ENCODE data around the gene SPCS3.
"Not testable (repeated sequence)": the region's sequence is repeated elsewhere in the genome, so short reads cannot be mapped to it uniquely, and the experiment has no call there.

Gene SPCS3

DNA sequence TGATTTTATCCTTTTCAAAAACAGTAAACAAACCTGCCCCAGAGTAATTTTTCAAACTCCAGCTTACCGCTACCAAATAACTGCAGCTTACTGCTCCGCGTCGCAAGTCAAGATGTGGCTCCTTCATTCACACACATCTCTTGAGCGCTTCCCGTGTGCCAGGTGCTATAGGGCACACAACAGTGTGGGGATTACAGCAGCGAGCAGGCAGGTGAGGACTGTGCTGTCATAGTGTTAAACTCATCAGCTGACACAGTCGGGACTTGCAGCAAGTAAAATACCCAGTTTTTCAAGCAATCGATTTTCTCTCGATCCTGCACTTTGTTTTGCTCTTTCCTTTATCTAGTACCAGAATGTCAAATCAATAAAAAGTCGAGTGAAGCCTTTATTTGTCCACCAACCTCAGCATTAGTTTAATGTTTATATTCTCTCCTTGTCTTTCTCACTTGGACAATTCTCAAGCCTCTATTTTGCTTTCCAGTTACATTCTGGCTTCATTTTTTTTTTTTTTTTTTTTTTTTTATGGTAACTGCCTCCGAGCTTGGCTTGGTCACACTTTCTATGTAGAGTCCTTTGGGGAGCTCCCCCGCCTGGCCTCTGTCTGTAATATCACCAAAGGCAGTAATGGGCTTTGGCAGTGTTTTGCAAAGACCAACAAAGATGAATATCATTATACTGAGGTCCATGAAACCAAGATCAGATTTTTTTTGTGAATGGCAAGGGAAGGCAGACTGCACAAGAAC lies 42.4 kb upstream of the SPCS3 start:
- TF ChIP-seq CTCF (IDR thresholded peaks at IDR 0.05): peak; percentile 80
- no peak for TF ChIP-seq ZFX (IDR thresholded peaks at IDR 0.05; ENCODE audit: borderline replicate concordance)
- no peak overlapping the region for H3K27ac ChIP-seq

DNA sequence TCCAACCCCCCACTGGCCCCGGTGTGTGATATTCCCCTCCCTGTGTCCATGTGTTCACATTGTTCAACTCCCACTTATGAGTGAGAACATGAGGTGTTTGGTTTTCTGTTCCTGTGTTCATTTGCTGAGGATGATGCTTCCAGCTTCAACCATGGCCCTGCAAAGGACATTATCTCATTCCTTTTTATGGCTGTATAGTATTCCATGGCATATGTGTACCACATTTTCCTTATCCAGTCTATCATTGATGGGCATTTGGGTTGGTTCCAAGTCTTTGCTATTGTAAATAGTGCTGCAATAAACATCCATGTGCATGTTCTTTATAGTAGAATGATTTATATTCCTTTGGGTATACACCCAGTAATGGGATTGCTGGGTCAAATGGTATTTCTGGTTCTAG lies 40.2 kb upstream of the SPCS3 start:
- H3K27ac ChIP-seq: not testable (repeated sequence)

DNA sequence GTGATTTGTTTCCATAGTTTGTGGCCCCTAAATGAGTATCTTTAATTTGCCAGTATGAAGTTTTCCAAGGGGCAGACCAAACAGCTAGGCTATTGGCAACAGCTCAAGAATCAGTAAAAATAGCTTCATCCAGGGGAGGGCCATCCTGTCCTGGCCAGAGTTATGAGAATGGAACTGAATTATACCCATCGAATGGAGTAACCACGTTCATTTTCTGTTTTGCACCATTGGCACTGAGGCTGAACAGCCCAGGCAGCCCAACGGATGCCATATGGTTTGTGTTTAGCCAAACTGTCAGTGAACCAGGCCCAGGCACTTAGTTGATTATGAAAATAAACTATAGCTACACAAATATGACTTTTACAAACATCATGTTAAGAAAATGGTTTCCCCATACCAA lies 33.0 kb upstream of the SPCS3 start:
- no peak overlapping the region for H3K27ac ChIP-seq

GRCh38 chr4:176287546-176287945 lies 32.2 kb upstream of the SPCS3 start:
- H3K27ac ChIP-seq: no peak overlapping the region
- no peak for TF ChIP-seq ZFX (IDR thresholded peaks at IDR 0.05; ENCODE audit: borderline replicate concordance)
- TF ChIP-seq CTCF (IDR thresholded peaks at IDR 0.05): no peak

More for the DNA sequence above, 33.0 kb upstream of the SPCS3 start:
- TF ChIP-seq ZFX (IDR thresholded peaks at IDR 0.05; ENCODE audit: borderline replicate concordance): no peak
- no peak for TF ChIP-seq CTCF (IDR thresholded peaks at IDR 0.05)

- TF ChIP-seq CTCF (IDR thresholded peaks at IDR 0.05) (no peak), ZFX (IDR thresholded peaks at IDR 0.05; ENCODE audit: borderline replicate concordance) (no peak)
- no peak overlapping the region for H3K27ac ChIP-seq
Measured at GRCh38 chr4:176288020-176288419, 31.7 kb upstream of the SPCS3 start.

DNA sequence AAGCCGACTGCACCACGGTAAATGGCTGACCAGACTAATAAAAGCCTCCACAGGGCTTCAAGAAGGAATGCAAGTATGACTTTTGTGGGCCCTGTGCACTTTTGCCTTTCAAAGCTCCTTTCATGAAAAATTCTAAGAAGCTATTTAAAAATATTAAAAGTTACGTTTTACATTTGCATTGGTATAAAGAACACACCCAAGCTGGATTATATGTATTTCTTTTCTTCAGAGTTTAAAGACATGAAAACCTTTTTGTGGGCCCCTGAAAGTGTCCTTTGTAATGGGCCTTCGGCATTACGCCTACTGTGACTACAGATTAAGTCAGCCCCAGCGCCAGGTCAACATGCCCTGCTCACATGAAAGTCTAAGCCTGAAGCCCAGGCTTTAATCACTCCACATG lies 30.2 kb upstream of the SPCS3 start:
- TF ChIP-seq CTCF (IDR thresholded peaks at IDR 0.05): no peak
- no peak for TF ChIP-seq ZFX (IDR thresholded peaks at IDR 0.05; ENCODE audit: borderline replicate concordance)
- no peak overlapping the region for H3K27ac ChIP-seq

DNA sequence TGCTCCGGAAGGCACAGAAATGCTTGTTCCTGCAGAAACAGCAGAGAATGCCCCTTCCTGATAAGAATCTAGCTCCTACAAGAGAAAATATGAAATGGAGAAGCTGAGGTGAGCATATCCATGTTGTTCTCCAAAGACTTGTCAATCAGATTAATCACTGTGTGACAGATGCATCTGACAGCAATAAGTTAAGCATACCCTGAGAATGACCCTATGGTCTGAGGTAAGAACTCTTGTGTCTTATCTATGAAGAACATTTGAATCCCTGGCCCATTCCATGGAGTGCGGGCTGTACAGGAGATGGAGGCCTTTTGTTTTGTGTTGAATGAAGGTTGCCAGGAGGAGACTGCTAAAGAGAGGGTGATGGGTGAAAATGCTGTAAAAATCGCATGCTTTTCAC lies 29.2 kb upstream of the SPCS3 start:
- H3K27ac ChIP-seq: no peak overlapping the region
- TF ChIP-seq ZFX (IDR thresholded peaks at IDR 0.05; ENCODE audit: borderline replicate concordance) (no peak), CTCF (IDR thresholded peaks at IDR 0.05) (no peak)

- no peak for TF ChIP-seq ZFX (IDR thresholded peaks at IDR 0.05; ENCODE audit: borderline replicate concordance)
- no peak for TF ChIP-seq CTCF (IDR thresholded peaks at IDR 0.05)
- no peak overlapping the region for H3K27ac ChIP-seq
Measured at GRCh38 chr4:176291748-176292147, 28.0 kb upstream of the SPCS3 start.

Measured in 22Rv1 (cell line).